ENCODE results near the gene SLC39A3. TPM values are rescaled to one million over a fixed set of nuclear protein-coding genes. Genes with fewer than 3 reads are reported as not detected.

Gene SLC39A3
- total and polyA plus RNA-seq, 7 donors: 7.2 to 35.4 (median 17.1) TPM

DNA sequence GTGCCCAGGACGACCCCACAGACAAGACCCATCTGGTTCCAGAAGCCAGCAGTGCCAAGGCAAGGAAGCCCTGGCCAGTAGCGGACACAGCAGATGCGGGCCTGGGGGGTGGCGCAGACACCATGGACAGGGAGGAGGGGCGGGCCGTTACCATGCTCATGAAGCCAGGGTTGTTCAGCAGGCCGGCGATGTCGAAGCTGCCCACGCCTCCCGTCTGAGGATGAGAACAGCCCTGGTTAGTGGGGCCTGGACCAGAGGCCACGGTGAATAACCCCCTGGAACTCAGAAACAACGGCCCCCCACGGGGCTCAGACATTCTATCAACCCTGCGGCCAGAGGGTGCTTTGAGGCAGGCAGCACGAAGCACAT lies 21.5 kb upstream of the SLC39A3 start:
- no peak overlapping the region for H3K4me3 ChIP-seq
- 96% methylated on average over 16 of the region's 16 CpGs for WGBS, 2 donors
- no peak overlapping the region for H3K27ac ChIP-seq
- H3K27me3 ChIP-seq: no peaks in the 10 kb centered on the region
- no peak for DNase-seq
- H3K36me3 ChIP-seq: peaks cover 50 to 97% (median 66%) of the 10 kb centered on the region in 4 donors
- no peaks in the 10 kb centered on the region for H3K9me3 ChIP-seq
- TF ChIP-seq POLR2AphosphoS5 (IDR thresholded peaks at IDR 0.05): no peak
- TF ChIP-seq, protein P1, sequence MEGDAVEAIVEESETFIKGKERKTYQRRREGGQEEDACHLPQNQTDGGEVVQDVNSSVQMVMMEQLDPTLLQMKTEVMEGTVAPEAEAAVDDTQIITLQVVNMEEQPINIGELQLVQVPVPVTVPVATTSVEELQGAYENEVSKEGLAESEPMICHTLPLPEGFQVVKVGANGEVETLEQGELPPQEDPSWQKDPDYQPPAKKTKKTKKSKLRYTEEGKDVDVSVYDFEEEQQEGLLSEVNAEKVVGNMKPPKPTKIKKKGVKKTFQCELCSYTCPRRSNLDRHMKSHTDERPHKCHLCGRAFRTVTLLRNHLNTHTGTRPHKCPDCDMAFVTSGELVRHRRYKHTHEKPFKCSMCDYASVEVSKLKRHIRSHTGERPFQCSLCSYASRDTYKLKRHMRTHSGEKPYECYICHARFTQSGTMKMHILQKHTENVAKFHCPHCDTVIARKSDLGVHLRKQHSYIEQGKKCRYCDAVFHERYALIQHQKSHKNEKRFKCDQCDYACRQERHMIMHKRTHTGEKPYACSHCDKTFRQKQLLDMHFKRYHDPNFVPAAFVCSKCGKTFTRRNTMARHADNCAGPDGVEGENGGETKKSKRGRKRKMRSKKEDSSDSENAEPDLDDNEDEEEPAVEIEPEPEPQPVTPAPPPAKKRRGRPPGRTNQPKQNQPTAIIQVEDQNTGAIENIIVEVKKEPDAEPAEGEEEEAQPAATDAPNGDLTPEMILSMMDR (IDR thresholded peaks at IDR 0.05): no peak
- no peak for TF ChIP-seq POLR2A (IDR thresholded peaks at IDR 0.05)
- no peak for TF ChIP-seq EP300 (IDR thresholded peaks at IDR 0.05)
- intact Hi-C loops (cut with DNase I): no loop called here
- no peaks in the 10 kb centered on the region for H3K4me1 ChIP-seq

DNA sequence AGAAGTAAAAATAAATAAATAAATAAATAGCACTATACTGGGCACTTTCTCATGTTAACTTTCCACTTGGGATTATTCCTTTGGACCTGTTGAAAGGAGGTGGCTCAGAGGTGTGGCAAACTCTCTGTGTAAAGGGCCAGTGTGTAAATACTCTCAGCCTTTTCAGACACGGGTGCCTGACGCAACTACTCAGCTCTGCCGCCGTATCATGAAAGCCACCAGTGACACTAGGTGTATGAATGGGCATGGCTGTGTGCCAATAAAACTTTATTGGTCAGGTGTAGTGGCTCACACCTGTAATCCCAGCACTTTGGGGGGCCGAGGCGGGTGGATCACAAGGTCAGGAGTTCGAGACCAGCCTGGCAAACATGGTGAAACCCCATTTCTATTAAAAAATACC lies 20.1 kb upstream of the SLC39A3 start:
- no peaks in the 10 kb centered on the region for H3K4me1 ChIP-seq
- H3K36me3 ChIP-seq: peaks cover 48 to 97% (median 64%) of the 10 kb centered on the region in 4 donors
- no peaks in the 10 kb centered on the region for H3K9me3 ChIP-seq
- H3K27me3 ChIP-seq: no peaks in the 10 kb centered on the region
- DNase-seq: no peak
- TF ChIP-seq, protein P1 (IDR thresholded peaks at IDR 0.05): no peak
- TF ChIP-seq EP300 (IDR thresholded peaks at IDR 0.05) (no peak), POLR2A (IDR thresholded peaks at IDR 0.05) (no peak), POLR2AphosphoS5 (IDR thresholded peaks at IDR 0.05) (no peak)
- H3K4me3 ChIP-seq: no peak overlapping the region
- no peak overlapping the region for H3K27ac ChIP-seq
- 86 to 91% methylated on average over 7 of the region's 7 CpGs for WGBS, 2 donors
- intact Hi-C loops (cut with DNase I): no loop called here

DNA sequence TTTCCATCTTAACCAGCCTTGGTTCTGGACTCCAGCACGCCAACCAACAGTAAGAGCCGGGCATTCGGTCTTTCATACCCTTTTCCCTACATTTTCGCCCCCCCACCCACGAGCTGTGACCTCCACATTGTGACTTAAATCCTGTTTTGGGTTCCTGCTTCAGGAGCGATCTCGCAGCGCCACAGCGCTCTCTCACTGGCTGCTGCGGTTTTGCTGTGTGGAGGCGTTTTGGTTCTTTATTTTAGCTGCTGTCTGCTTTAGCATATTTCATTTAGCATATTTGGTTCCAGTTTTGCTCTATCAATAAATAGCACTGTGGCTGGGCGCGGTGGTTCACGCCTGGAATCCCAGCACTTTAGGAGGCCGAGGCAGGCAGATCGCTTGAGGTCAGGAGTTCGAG lies 19.5 kb upstream of the SLC39A3 start:
- no peak overlapping the region for H3K27ac ChIP-seq
- H3K4me1 ChIP-seq: no peaks in the 10 kb centered on the region
- intact Hi-C loops (cut with DNase I): no loop called here
- H3K4me3 ChIP-seq: no peak overlapping the region
- DNase-seq: no peak
- no peaks in the 10 kb centered on the region for H3K9me3 ChIP-seq
- H3K27me3 ChIP-seq: no peaks in the 10 kb centered on the region
- WGBS, 2 donors: 91 to 94% methylated on average over 17 of the region's 17 CpGs
- TF ChIP-seq POLR2A (IDR thresholded peaks at IDR 0.05) (no peak), POLR2AphosphoS5 (IDR thresholded peaks at IDR 0.05) (no peak), EP300 (IDR thresholded peaks at IDR 0.05) (no peak)
- TF ChIP-seq, protein P1 (IDR thresholded peaks at IDR 0.05): no peak
- peaks cover 43 to 97% (median 62%) of the 10 kb centered on the region in 4 donors for H3K36me3 ChIP-seq

DNA sequence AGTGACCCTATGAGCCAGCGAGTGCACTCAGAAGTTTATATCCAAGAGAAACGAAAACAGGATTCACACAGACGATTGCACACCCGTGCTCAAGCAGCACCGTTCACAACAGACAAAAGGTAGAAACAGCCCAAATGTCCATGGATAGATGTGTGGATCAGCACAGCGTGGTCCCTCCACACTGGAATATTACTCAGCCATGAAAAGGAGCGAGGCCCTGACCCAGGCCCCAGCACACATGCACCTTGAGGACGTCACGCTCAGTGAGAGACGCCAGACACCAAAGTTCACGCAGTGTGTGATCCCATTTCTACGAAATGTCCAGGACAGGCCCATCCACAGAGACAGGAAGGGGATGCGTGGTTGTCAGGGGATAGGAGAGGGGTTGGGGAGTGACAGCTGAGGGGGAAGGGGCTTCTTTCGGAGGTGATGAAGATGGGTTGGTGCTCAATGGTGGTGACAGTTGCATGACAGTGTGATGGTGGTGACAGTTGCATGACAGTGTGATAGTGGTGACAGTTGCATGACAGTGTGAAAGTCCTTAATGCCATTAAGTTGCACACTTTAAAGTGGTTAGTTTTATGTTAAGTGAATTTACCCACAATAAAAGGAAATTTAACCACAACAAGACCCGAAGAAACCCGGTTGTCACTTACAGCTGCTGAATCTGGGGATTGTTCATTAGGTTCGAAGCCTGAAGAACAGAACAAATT lies 18.9 kb upstream of the SLC39A3 start:
- DNase-seq: no peak
- Histone ChIP-seq H3K4me1 (no peaks in the 10 kb centered on the region), H3K36me3 (peaks cover 41 to 92% (median 59%) of the 10 kb centered on the region in 4 donors), H3K4me3 (no peak overlapping the region), H3K27me3 (no peaks in the 10 kb centered on the region), H3K9me3 (no peaks in the 10 kb centered on the region), H3K27ac (no peak overlapping the region)
- intact Hi-C loops (cut with DNase I): no loop called here
- no peak for TF ChIP-seq EP300 (IDR thresholded peaks at IDR 0.05)
- no peak for TF ChIP-seq POLR2A (IDR thresholded peaks at IDR 0.05)
- TF ChIP-seq POLR2AphosphoS5 (IDR thresholded peaks at IDR 0.05): no peak
- TF ChIP-seq, protein P1 (IDR thresholded peaks at IDR 0.05): no peak
- 88 to 95% methylated on average over 17 of the region's 17 CpGs for WGBS, 2 donors

All from sigmoid colon (tissue), 7 donors.